MM.1S (cell line): Measurements from ENCODE around the gene KIRREL1.

ENCODE experiments used
- DNase-seq: peaks from one replicate; pipeline ENCODE4 v3.0.0-alpha.2; 2015
- H2AFZ ChIP-seq: fragments of 300-600 bp; sonication (generic); 2 replicates; pipeline ENCODE4 v1.6.0; 2016; ENCODE audit warnings: antibody characterized with exemption, low read length
- H3F3A ChIP-seq: fragments of 300-600 bp; sonication (generic); 2 replicates; pipeline ENCODE4 v1.6.1; 2016; ENCODE audit warnings: mild to moderate bottlenecking, antibody characterized with exemption, low read length, moderate library complexity, mixed read lengths; ENCODE audit not compliant: insufficient read depth
- H3K27ac ChIP-seq: fragments of 300-600 bp; sonication (generic); 2 replicates; pipeline ENCODE4 v1.5.1; 2016; ENCODE audit warnings: mild to moderate bottlenecking, low read length
- H3K27me3 ChIP-seq: fragments of 300-600 bp; sonication (generic); replicated peaks from 2 replicates; pipeline ENCODE4 v1.6.0; 2016; ENCODE audit warnings: low read length; ENCODE audit not compliant: insufficient read depth
- H3K36me3 ChIP-seq: fragments of 300-600 bp; sonication (generic); replicated peaks from 2 replicates; pipeline ENCODE4 v1.6.1; 2016; ENCODE audit warnings: mild to moderate bottlenecking, low read length, mixed read lengths; ENCODE audit not compliant: insufficient read depth
- H3K4me1 ChIP-seq: fragments of 300-600 bp; sonication (generic); 2 replicates; pipeline ENCODE4 v1.6.1; 2016; ENCODE audit warnings: low read length, mixed read lengths
- H3K4me2 ChIP-seq: fragments of 300-600 bp; sonication (generic); 2 replicates; pipeline ENCODE4 v1.6.0; 2016; ENCODE audit warnings: low read depth, low read length
- H3K4me3 ChIP-seq: fragments of 300-600 bp; sonication (generic); 2 replicates; pipeline ENCODE4 v1.5.1; 2016; ENCODE audit warnings: low read length, mixed read lengths
- H3K79me2 ChIP-seq: fragments of 300-600 bp; sonication (generic); 2 replicates; pipeline ENCODE4 v1.6.1; 2016; ENCODE audit warnings: mixed run types, low read length, mixed read lengths
- H3K9ac ChIP-seq: fragments of 300-600 bp; sonication (generic); 2 replicates; pipeline ENCODE4 v1.6.1; 2016; ENCODE audit warnings: low read length, mixed read lengths
- H3K9me2 ChIP-seq: fragments of 300-600 bp; sonication (generic); replicated peaks from 2 replicates; pipeline ENCODE4 v1.6.1; 2016; ENCODE audit warnings: mild to moderate bottlenecking, low read length, mixed read lengths; ENCODE audit not compliant: insufficient read depth
- H3K9me3 ChIP-seq: fragments of 300-600 bp; sonication (generic); replicated peaks from 2 replicates; pipeline ENCODE4 v1.6.1; 2016; ENCODE audit warnings: mild to moderate bottlenecking, low read length, mixed read lengths; ENCODE audit not compliant: insufficient read depth
- H4K20me1 ChIP-seq: fragments of 300-600 bp; sonication (generic); 2 replicates; pipeline ENCODE4 v1.6.1; 2016; ENCODE audit warnings: mild to moderate bottlenecking, low read length, moderate library complexity, mixed read lengths; ENCODE audit not compliant: insufficient read depth
- EZH2 ChIP-seq: fragments of 300-600 bp; sonication (generic); optimal IDR thresholded peaks from 2 replicates; pipeline ENCODE3; 2017; ENCODE audit warnings: low read depth, mild to moderate bottlenecking, antibody characterized with exemption, low read length, mixed read lengths
- EZH2phosphoT487 ChIP-seq: fragments of 300-600 bp; sonication (generic); IDR thresholded peaks from 2 replicates; pipeline ENCODE4 v1.6.1; 2018; ENCODE audit warnings: antibody characterized with exemption, low read length
- TF ChIP-seq, protein P1 (sequence below): fragments of 300-600 bp; sonication (generic); IDR thresholded peaks from 2 replicates; pipeline ENCODE4 v1.5.1; 2016; ENCODE audit warnings: antibody characterized with exemption, low read length, mixed read lengths

KIRREL1 gene

DNA sequence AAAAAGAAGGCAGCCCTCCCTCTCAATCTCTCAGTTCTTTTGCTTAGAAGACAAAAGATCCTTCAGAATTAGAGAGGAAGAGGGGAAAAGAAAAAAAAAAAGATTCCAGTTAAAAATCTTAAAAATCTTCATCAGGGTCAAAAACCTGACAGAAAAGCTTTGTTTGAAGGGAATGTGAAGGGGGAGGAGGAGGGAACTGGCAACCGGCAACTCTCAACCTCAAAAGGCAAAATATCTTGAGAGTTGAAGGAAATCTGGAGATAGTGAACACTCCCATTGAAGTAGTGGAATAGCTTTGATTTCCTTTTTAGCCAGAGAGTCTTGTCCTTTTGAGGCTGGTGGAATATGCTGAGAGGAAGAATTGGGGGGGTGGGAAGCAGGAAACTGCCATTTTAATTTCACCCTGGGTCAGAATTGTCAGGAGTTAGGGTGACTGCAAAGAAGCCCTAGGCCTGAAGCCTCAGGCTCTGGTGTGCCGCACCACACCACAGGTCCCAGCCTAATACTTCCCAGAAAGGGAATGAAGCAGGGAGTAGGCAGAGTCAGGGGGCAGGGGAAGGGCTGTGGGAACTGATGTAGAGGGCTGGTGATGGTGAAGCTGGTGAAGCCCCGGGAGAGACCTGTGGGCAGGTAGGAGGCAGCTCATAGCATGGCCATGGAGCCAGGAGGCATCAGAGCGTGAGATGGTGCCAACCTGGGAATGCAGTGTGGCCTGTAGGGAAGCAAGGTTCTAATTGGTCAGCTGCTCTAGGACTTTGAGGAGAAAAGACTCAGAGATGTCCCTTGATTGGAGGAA lies 24.6 kb downstream of the KIRREL1 start:
- Histone ChIP-seq H3K4me1 (no peaks in the 10 kb centered on the region), H3K79me2 (no peaks in the 10 kb centered on the region), H3K27ac (no peak overlapping the region)

GRCh38 chr1:158019171-158019868 lies 25.9 kb downstream of the KIRREL1 start:
- Histone ChIP-seq H3K9ac (no peak overlapping the region), H4K20me1 (no peaks in the 10 kb centered on the region), H3K27ac (no peak overlapping the region), H3K9me2 (no peaks in the 10 kb centered on the region), H3K9me3 (no peaks in the 10 kb centered on the region), H3K27me3 (0 out of 2 replicates have a peak, but pooled peaks cover 5% of the 10 kb centered on the region), H3K79me2 (no peaks in the 10 kb centered on the region), H3K36me3 (no peaks in the 10 kb centered on the region), H3F3A (no peaks in the 10 kb centered on the region), H2AFZ (no peak overlapping the region), H3K4me2 (no peak overlapping the region), H3K4me1 (no peaks in the 10 kb centered on the region), H3K4me3 (no peak overlapping the region)
- DNase-seq: no peak
- TF ChIP-seq, protein P1, sequence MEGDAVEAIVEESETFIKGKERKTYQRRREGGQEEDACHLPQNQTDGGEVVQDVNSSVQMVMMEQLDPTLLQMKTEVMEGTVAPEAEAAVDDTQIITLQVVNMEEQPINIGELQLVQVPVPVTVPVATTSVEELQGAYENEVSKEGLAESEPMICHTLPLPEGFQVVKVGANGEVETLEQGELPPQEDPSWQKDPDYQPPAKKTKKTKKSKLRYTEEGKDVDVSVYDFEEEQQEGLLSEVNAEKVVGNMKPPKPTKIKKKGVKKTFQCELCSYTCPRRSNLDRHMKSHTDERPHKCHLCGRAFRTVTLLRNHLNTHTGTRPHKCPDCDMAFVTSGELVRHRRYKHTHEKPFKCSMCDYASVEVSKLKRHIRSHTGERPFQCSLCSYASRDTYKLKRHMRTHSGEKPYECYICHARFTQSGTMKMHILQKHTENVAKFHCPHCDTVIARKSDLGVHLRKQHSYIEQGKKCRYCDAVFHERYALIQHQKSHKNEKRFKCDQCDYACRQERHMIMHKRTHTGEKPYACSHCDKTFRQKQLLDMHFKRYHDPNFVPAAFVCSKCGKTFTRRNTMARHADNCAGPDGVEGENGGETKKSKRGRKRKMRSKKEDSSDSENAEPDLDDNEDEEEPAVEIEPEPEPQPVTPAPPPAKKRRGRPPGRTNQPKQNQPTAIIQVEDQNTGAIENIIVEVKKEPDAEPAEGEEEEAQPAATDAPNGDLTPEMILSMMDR: no peak
- TF ChIP-seq EZH2 (no peak), EZH2phosphoT487 (no peak)

More for the DNA sequence above, 24.6 kb downstream of the KIRREL1 start:
- no peak for DNase-seq
- no peak overlapping the region for H3K4me2 ChIP-seq
- H4K20me1 ChIP-seq: no peaks in the 10 kb centered on the region
- no peaks in the 10 kb centered on the region for H3K36me3 ChIP-seq
- no peak overlapping the region for H3K9ac ChIP-seq
- H2AFZ ChIP-seq: no peak overlapping the region
- no peaks in the 10 kb centered on the region for H3K9me3 ChIP-seq
- H3K9me2 ChIP-seq: no peaks in the 10 kb centered on the region
- TF ChIP-seq, protein P1: no peak
- TF ChIP-seq EZH2phosphoT487 (no peak), EZH2 (no peak)
- no peaks in the 10 kb centered on the region for H3F3A ChIP-seq
- no peak overlapping the region for H3K4me3 ChIP-seq
- 0 out of 2 replicates have a peak, but pooled peaks cover 5% of the 10 kb centered on the region for H3K27me3 ChIP-seq

- TF ChIP-seq EZH2phosphoT487: no peak
- TF ChIP-seq, protein P1: no peak
- no peak for TF ChIP-seq EZH2
- Histone ChIP-seq H2AFZ (no peak overlapping the region), H3K79me2 (no peaks in the 10 kb centered on the region), H3K27me3 (0 out of 2 replicates have a peak, but pooled peaks cover 5% of the 10 kb centered on the region), H3K4me1 (no peaks in the 10 kb centered on the region), H3K27ac (no peak overlapping the region), H3K9me2 (no peaks in the 10 kb centered on the region), H3K4me2 (no peak overlapping the region), H3F3A (no peaks in the 10 kb centered on the region), H3K9ac (no peak overlapping the region), H3K4me3 (no peak overlapping the region), H3K9me3 (no peaks in the 10 kb centered on the region), H3K36me3 (no peaks in the 10 kb centered on the region), H4K20me1 (no peaks in the 10 kb centered on the region)
- no peak for DNase-seq
Measured at GRCh38 chr1:158020259-158020885, 26.9 kb downstream of the KIRREL1 start.
